GM18867 (cell line): ENCODE measurements around the gene VLDLR.

ENCODE experiments used
- ATAC-seq: cut with Tn5 transposase; IDR thresholded peaks from one replicate; pipeline ENCODE4 v1.9.1; 2021; ENCODE audit warnings: mild to moderate bottlenecking, moderate library complexity; ENCODE audit not compliant: unreplicated experiment

VLDLR gene

GRCh38 chr9:2662496-2662895 is 40.9 kb downstream of the VLDLR start:
- ATAC-seq: no peak

DNA sequence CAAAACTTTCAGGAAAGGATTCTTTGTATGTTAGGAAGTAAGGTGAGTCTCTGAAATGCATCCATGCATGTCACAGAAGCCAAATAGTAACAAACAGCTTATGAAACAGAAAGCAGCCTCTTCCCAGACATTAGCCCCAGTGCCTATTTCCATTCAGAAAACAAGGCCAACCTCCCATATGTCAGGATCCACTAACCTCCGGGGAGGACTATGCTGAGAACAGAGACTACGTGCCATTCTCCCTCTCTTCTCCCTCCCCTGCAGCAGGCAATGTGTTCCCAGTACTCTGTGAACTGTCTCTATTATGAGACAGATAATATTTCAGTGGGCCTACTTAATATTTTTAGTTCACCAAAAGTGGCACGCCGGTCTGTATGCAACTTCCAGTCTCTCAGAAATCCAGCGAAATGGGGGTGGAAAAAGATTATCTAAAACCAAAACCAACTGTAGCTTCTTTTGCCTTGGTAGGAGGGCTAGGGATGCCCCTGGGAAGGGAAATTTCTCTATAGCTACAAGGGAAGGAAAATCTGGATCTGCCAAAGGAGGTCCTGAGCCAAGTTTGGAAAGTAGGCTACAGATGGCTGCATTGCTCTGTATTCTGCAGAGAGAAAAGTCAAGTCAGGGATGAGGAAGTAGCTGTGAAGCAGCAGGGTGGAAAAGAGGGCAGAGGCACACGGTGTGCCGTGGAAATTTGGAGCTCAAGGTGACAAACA is 42.0 kb downstream of the VLDLR start:
- ATAC-seq: no peak

DNA sequence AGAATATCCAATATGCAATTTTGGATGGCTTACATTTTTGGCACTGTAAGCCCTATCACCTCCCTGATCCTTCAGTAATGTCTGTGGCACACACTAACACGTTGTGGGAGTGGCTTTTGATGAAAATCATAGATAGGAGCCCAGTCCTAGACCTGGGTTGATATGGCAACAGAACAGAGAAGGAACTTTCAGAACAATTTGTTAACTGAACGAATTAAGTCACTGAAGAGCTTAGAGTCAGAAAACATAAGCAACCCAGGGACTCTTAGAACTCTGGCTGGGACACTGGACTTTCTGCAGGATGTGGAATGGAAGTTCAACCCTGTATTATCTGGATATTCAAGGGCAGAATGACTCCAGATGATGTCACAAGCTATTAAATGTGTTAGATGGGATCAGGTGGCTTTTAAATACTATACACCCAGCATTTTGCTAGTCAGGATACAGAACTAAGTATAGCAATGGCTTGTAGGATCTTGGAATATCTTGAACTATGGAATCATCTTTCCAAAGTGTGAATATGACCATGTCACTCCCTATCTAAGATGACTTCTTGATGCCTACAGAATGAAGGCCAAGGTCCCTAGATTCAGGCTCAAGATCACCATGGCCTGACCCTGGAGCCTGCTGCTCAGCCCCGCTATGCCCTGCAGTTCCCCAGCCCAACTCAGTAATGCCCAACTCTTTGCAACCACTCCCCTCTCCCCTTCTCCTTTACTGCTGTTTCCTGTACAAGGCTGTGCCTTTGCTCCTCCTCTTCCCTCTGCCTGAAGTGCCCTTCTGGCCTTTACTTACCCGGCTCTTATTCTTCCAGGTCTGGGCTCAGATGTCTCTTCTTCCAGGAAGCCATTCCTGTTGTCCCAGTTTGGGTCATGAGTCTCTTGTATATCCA is 42.8 kb downstream of the VLDLR start:
- ATAC-seq: no peak

DNA sequence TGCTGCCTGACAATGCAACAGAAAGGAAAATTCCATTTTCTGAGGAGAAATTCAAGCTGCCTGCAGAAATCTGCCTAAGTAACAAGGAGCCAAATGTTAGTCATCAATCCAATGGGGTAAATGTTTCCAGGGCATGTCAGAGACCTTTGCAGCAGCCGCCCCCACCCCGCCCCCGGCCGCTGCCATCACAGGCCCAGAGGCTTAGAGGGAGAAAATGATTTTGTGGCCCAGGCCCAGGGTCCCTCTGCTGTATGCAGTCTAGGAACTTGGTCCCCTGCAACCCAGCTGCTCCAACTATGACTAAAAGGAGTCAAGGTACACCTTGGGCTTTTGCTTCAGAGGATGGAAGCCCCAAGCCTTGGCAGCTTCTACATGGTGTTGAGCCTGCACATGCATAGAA is 45.0 kb downstream of the VLDLR start:
- no peak for ATAC-seq

- no peak for ATAC-seq
Observed at GRCh38 chr9:2673161-2673560, 51.6 kb downstream of the VLDLR start.

- ATAC-seq: no peak
Observed at GRCh38 chr9:2674141-2674824, 52.7 kb downstream of the VLDLR start.

GRCh38 chr9:2675834-2676233 is 54.2 kb downstream of the VLDLR start:
- ATAC-seq: no peak

- ATAC-seq: no peak
Observed at GRCh38 chr9:2676466-2676865, 54.9 kb downstream of the VLDLR start.

- no peak for ATAC-seq
Observed at GRCh38 chr9:2677915-2678889, 56.6 kb downstream of the VLDLR start.

- no peak for ATAC-seq
Observed at GRCh38 chr9:2679011-2679410, 57.4 kb downstream of the VLDLR start.

GRCh38 chr9:2681981-2682380 is 60.4 kb downstream of the VLDLR start:
- ATAC-seq: no peak

DNA sequence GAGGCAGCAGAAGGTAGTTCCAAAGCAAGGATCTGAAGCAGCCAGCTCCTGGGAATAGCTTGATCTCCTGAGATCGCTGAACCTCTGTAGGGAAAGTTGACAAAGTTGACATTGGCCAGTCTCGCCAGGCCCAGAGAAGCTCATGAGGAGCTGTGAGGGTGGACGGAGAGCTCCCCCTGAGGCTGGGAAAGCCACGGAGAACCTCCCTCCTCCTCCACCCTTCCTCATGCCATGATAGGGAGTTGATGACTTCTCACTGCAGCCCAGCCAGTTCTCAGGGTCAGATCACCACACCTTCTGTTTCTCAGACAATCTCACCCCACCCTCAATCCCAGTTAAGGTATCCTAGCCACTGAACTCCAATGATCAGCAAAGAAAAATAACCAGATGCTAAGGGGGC is 65.3 kb downstream of the VLDLR start:
- ATAC-seq: no peak

DNA sequence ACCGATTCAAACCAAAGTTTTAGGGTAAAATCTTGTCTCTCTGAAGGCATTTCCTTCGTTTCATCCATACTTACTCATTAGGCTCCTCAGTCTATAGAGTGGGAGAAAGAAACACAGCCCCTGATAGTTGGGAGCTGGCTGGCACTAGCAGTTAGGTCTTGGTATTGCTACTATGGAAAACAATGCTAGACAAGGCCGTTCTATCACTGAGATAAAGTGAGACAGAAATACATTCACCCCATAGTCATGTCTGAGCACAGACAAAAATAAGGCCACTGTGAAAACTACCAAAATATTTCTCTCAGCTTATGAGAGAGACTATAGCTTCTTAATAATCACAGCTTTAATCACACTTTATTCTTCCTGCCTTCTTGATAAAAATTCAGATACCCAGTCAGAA is 67.0 kb downstream of the VLDLR start:
- no peak for ATAC-seq

GRCh38 chr9:2691212-2691611 is 69.6 kb downstream of the VLDLR start:
- ATAC-seq: no peak

GRCh38 chr9:2691626-2692025 is 70.0 kb downstream of the VLDLR start:
- ATAC-seq: no peak

DNA sequence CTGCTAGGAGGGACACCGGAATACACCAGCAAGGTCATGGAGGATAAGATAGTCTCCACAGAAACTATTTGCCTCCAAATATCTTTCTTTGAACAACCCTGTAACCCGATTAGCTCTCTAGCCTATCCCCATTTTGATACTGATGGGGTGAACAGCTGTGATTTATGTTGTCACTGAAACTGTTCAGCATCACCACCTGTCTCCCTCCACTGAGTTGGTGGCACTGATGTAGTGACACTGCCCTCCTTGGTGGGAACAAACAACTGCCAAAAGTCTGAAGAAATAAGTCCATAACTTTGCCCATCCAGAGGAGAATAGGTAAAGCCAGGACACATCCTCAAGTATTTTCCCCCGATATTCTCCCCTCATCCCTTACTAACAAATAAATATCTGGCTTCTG is 71.5 kb downstream of the VLDLR start:
- ATAC-seq: no peak

GRCh38 chr9:2697492-2697891 is 75.9 kb downstream of the VLDLR start:
- ATAC-seq: no peak

DNA sequence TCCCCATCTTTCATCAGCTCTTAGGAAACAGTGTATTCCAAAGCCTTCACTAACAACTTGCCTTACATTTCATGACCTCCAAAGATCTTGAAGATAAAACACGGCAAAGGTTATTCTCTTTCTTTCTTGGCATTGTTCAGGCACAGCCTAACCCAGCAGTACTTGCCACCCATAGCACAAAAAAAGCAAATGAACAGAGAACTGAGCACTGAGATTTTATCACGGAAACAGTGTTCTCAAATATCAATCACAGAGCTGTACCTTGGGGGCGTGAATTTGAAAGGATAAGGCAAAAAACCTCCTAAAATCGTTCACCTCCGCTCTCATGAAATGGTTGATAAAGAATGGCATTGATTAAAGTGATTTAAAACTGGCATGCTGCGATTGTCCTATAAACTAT is 78.8 kb downstream of the VLDLR start:
- no peak for ATAC-seq

GRCh38 chr9:2700909-2701550 is 79.4 kb downstream of the VLDLR start:
- no peak for ATAC-seq

DNA sequence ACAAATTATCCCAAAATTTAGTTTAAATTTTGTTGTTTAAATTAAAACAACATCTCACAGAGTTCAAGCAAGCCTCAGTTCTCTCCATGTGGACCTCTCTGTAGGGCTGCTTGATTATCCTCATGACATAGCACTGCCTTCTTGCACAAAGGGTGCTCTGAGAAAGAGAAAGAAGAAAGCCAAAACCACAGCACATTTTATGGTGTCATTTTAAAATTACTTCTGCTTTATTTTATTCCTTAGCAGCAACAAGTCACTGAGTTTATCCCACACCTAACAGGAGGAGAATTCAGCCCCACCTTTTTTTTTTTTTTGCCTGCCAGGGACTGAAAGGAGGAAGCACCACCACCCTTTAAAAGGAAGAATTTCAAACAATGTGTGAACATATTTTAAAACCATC is 82.9 kb downstream of the VLDLR start:
- no peak for ATAC-seq
